Dedifferentiated amniotic fluid mesenchymal stem cell (primary cell): ENCODE measurements around the gene IP6K1.
"Not testable (repeated sequence)": the region's sequence is repeated elsewhere in the genome, so short reads cannot be mapped to it uniquely, and the experiment has no call there.

Experiments
- DNase-seq: peaks from one replicate; pipeline ENCODE4 v3.0.0-alpha.2; 2016; ENCODE audit errors: extremely low spot score

IP6K1 gene

GRCh38 chr3:49786357-49787181 is at the start of gene IP6K1:
Gene IP6K1 (minus strand): TSS chr3:49786542. CDS start chr3:49748040, 38,502 bp downstream.
- peak; percentile 100 for DNase-seq

DNA sequence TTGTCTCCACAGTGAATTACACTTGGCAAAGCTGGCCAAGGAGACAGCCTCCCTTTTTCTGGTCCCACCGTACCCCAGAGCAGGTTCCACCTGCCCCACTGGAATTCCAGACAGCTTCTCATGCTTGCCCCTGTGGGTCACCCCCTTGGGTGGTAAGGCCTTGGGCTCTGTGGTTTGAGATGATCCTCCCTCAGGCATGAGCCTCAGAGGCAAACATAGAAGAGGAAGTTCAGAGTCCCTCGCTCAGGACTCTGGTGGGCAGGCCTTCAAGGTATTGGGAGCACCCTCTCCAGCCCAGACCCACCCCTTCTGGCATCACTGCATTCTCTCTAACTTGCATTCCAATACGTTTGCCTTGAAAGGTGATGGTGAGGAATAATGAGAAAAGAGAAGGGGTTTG is 45.0 kb upstream of the IP6K1 start:
- DNase-seq, result no peak

GRCh38 chr3:49826016-49826415 is 39.7 kb upstream of the IP6K1 start:
- DNase-seq, result no peak

DNA sequence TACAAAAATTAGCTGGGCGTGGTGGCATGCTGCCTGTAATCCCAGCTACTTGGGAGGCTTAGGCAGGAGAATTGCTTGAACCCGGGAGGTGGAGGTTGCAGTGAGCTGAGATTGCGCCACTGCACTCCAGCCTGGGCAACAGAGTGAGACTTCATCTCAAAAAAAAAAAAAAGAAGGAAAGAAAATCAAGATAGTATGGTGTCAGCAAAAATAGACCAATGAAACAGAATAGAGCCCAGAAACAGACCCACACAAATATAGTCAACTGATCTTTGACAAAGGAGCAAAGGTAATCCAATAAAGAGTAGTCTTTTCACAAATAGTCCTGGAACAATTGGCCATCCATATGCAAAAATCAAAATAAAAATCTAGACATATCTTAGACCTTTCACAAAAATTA is 36.8 kb upstream of the IP6K1 start:
- not testable (repeated sequence) for DNase-seq

DNA sequence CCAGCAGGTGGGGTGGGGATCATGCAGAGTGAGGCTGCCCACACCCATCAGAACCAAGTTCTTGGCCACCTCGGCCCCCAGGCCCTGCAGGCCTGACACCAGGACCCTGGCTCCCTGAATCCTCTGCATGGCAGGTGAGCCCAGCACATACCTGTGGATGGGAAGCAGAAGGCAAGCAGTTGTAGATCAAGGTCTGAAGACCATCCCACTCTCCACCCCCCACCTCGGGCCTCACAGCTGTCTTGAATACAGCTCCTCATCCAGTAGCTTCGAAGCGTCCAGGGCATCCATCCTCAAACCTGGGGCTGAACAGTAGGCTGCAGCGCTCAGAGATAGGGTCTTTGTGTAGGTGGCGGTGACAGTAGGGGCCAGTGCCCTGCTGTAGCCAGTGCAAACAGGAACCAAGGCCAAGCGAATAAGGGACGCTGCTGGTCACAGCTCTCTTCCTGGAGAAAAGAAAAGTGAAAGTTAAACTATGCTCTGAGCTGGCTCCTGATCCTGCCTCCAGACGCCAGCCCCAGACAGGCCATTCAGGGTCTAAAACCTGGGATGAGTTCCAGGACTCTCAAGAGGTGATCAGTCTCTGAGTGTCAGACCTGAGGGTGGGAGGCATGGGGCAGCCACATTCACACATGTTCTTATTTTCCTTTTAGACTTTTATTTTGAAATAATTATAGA is 27.3 kb upstream of the IP6K1 start, which contains the start of gene UBA7:
Gene UBA7, minus strand, starts transcription at position 457 of the 678 bp plus-strand sequence. Its CDS starts 166 bp downstream, at position 291.
- DNase-seq, result peak; percentile 48

DNA sequence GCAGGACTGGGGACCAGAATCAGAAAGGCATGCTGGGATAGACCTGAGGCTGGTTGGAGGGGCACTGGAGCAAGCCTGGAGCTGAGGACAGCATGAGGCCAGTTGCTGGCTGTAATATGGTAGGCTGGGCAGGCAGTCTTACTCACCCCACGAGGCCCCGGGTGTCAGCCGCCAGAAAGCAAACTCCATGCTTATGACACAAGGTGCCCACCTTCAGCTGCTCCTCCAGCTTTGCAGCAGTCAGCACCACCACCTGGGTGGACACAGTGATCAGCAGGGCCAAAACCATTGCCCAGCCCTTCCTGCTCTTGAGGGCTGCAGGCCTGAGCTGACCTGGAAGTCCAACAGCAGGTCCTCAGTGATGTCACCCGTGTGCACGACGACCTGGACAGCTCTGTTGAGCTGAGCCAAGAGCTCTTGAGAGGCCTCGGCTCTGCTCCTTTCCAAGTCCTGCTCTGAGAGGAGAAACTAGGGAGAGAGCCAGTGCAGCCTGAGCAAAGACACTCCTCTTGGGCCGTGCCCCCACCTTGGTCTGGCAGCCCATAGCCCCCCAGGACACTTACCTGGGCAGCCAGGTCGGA is 26.7 kb upstream of the IP6K1 start:
- DNase-seq, result no peak

DNA sequence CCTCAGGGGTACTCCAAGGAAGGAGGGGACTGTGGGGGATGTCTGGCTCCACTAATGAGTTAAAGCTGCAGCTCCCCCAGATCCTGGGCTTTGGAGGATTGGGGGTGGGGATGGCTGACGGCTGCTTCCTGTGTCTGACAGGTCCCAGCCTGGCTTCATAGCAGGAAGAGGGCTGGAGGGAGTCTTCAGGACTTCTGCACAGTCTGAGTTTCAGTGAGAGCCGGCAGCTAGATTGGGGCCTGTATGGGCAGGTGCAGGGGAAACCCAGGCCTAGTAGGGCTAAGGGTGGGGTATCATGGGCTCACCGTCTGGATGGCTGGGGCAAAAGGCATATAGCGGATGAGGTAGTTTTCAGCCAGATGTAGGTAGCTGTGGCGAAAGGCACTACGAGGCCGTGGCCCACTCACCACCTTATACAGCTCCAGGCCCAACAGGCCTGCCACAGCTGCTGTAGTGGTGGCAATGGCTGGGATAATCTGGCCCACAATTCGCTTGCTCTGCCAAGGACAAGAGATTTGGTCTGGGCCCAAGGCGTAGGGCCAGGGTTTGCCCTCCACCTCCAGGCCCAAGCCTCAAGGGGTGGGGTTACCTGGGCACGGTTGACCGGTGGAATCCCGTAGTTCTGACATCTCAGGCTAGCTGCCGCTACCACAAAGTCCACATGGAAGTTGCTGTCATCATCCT is 21.2 kb upstream of the IP6K1 start:
- DNase-seq, result no peak

DNA sequence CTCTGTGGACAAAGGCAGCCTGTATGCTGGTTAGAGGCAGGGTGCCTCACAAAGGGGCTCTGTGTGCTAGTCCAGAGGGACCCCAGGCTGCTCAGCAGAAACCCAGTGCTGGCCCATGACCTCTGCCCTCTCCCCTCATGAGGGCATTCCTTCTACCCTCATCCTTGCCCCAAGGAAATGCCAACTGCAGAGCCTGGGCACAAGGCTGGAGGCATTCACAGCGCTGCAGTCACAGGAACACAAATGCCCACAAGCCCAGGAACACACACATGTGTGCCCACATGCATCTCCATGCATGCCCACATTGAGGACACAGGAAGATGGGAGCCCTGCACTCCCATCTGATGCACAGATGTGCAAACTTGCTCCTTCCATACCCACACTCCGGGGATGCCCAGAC is 20.5 kb upstream of the IP6K1 start:
- no peak for DNase-seq

- DNase-seq, result no peak
Measured at GRCh38 chr3:49805897-49806701, 19.8 kb upstream of the IP6K1 start.

- peak; percentile 48 for DNase-seq
Measured at GRCh38 chr3:49805367-49805782, 19.0 kb upstream of the IP6K1 start.

- no peak for DNase-seq
Measured at GRCh38 chr3:49804141-49805041, 18.0 kb upstream of the IP6K1 start.

DNA sequence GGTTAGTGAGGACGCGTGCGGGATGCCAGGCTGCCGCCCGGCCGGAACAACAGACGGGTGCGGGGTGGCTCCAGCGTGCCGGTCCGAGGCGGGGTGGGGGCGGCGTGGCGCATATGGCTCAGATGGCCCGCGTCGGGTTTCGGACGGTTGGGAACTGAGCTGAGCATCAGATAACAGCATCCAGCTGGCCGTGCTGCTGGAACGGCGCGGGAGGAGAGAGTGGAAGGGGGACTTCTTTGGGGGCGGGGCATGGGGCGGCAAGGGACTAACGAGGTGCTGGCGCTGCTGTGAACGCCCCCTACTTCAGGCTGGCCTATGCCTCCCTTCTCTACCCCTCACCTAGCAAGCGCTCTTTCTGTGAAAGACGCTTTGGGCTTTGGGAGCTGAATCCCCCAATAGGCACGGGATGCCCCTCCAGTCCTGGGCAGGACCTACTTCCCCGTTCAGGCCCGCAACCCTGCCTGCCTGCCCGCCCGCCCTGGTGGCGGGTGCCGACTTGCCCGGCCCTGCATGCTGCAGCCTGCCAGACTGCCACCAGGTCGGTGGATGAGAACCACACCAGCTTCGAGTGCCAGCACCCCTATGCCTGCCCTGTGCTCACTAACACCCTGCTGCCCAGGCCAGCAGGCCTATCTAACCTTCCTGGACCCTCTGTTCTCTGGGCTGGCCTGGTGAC is 17.3 kb upstream of the IP6K1 start:
- DNase-seq, result peak; percentile 57

DNA sequence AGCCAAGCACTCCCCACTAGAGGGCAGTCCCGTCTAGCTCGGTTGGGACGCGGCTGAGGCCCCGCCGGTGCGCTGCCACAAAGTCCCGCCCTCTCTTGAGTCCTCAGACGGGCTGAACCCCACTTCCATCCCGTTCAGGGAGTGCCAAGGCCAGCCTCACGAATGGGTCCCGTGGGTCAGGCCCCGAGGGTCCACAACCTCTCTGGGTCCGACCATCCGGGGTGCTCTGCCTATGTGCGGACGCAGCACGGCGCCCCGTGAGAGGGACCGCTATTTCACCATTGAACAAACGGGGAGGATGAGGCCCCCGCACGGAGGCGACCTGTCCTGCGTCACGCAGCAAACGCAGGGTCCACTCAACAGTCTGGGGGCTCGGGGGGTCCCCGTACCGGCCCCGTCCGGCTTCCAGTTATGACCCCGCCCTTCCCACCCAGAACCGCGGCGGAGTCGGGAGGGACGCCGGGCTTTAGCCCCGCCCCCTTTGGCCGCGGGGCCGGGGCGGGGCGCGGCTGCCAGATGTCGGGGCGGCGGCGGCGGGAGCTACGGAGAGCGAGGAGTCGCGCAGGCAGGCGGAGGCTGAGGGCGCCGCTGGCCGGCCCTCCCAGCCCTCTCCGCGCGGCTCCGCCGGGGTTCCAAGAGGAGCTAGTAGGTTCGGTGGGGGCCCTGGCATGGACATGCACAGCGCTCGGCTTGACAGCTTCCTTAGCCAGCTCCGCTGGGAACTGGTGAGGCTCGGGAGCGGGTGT is 16.6 kb upstream of the IP6K1 start, which contains the start of gene INKA1:
Gene INKA1, plus strand, starts transcription at position 543 of the 746 bp plus-strand sequence. Its CDS starts 132 bp downstream, at position 675.
- DNase-seq, result peak; percentile 81

DNA sequence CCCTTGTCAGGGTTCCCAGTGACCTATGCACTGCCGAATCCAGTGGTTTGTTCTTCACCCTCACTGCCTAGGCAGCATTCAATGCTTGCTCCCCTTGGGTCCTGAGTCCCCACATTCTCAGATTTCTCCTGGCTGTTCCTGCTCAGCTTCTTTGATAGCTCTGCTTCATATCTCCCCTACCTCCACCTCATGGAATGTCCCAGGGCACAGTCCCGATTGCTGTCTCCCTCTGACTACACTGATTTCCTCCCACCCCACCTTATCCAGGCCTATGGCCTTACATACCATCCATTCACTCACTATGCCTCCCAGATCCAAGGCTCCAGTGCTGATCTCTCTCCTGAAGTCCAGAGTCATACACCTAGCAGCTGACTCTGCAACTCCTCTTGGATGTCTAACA is 14.8 kb upstream of the IP6K1 start:
- DNase-seq, result no peak

GRCh38 chr3:49799761-49800160 is 13.4 kb upstream of the IP6K1 start, which contains the start of gene CDHR4:
Gene CDHR4 (minus strand): TSS chr3:49799873. CDS start chr3:49799812, 61 bp downstream.
- DNase-seq, result peak; percentile 55

DNA sequence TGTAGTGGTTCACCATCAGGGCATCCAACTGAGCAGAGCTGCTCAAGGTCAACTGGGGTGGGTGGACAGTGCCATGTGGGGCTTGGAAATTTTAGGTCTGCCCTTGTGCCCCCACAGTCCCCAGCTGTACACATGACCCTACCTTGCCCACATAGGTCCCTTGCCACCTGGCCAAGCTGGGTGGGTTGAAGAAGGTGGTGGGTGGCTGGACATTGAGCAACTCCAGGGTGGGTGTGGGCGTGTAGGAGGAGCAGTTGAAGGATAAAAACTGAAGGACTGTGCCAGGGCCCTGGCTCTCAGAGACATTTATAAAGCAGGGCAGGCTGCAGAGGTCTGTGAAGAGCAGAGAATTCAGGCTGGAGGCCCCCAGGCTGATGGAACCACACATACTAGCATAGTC is 12.8 kb upstream of the IP6K1 start:
- DNase-seq, result no peak

GRCh38 chr3:49794926-49795905 is 8.9 kb upstream of the IP6K1 start:
- no peak for DNase-seq
